Parietal lobe (tissue), 1 donor: ENCODE results near the gene KRT80. TPM values are rescaled to one million over a fixed set of nuclear protein-coding genes. Genes with fewer than 3 reads are reported as not detected.

Experiments
- total RNA-seq: library from RNA; depleted of rRNA; stranded (reverse); fragments of >200 nt; gene quantifications from one replicate; pipeline ENCODE4 v1.2.3, GENCODE V29; 2014

The KRT80 gene
- total RNA-seq, result not detected

GRCh38 chr12:52191841-52192791 is at the start of gene KRT80:
Gene KRT80 (minus strand): TSS chr12:52192014. CDS start chr12:52191902, 112 bp downstream.

GRCh38 chr12:52232674-52233461 is 41.1 kb upstream of the KRT80 start, which contains the start of gene KRT7:
Gene KRT7 (plus strand): TSS chr12:52233243. CDS start chr12:52233297, 54 bp downstream.

Other genes starting within 250 kb of the KRT80 start
- 50.1 TPM for gene ACVR1B, start 240.3 kb downstream of the KRT80 start, total RNA-seq
- 3.4 TPM for gene TAMALIN, start 185.1 kb downstream of the KRT80 start, total RNA-seq
- gene NR4A1, start 140.6 kb downstream of the KRT80 start, total RNA-seq, result 8.5 TPM
- gene ATG101, start 122.0 kb downstream of the KRT80 start, total RNA-seq, result 22.2 TPM
- gene SMIM41, start 112.3 kb downstream of the KRT80 start, total RNA-seq, result not detected
- not detected for gene KRT7, start 41.2 kb upstream of the KRT80 start, total RNA-seq
- not detected for gene KRT86, start 82.6 kb upstream of the KRT80 start, total RNA-seq
- gene KRT81, start 99.5 kb upstream of the KRT80 start, total RNA-seq, result not detected
- not detected for gene KRT83, start 129.4 kb upstream of the KRT80 start, total RNA-seq
- gene KRT85, start 175.5 kb upstream of the KRT80 start, total RNA-seq, result not detected
- not detected for gene KRT84, start 193.6 kb upstream of the KRT80 start, total RNA-seq
- gene KRT82, start 214.3 kb upstream of the KRT80 start, total RNA-seq, result not detected
- not detected for gene KRT75, start 242.4 kb upstream of the KRT80 start, total RNA-seq